ENCODE measurements around the gene TRAP1. TPM values are rescaled to one million over a fixed set of nuclear protein-coding genes. Genes with fewer than 3 reads are reported as not detected.

TRAP1 gene
- total RNA-seq, 1 experiment from 2014 or later: 173 TPM

DNA sequence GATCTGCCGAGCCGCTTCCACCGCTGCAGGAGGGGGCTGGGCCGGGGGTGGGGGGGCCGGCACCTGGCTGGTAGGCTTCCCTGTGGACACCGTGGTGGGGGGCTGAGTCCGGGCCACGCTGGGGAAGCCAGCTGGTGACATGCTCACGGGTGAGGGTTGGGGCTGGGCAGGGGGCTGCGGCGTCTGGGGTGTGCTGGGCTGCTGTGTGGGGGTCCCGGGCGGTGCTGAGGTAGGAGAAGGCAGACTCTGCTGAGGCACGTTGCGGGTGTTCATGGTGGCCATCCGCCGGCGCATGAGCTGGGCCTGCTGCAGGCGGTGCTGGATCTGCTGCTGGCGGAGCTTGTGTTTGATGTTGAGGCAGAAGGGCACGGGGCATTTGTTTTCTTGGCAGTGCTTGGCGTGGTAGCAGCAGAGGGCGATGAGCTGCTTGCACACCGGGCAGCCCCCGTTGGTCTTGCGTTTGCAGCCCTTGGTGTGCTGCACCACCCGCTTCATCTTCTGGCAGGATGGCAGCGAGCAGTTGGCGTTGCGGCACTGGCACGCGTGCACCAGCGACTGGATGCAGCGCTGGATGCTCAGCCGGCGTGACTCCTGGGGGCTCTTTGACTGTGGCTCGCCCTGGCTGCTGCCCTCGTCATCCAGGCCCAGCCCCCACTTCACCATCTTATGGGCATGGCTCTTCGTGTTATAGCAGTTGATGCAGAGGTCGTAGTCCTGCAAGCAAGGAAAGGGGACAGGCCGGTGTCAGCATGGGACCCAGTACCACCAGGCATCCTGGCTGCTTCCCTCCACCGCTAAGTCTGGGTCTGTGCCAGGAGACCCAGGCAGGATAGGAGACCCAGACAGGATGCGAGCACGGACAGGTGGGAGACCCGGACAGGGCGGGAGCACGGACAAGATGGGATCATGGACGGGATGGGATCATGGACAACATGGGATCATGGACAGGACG is 12.1 kb upstream of the TRAP1 start:
- no peaks in the 10 kb centered on the region for H3K4me1 Mint-ChIP-seq (ENCODE audit: low read depth, unreplicated experiment)
- BruUV-seq (replicated peaks): no TSS peak
- H3K27ac Mint-ChIP-seq (ENCODE audit: unreplicated experiment): no peak overlapping the region
- ChIA-PET CTCF (no interaction called here), POLR2A (no interaction called here)
- no peaks in the 10 kb centered on the region for H3K9me3 ChIP-seq
- H3K4me3 ChIP-seq (ENCODE audit: low read depth, low read length): no peak overlapping the region
- DNase-seq: no peak
- H3K9me3 Mint-ChIP-seq (ENCODE audit: unreplicated experiment): no peaks in the 10 kb centered on the region
- no peaks in the 10 kb centered on the region for H3K4me1 ChIP-seq
- H3K36me3 Mint-ChIP-seq (ENCODE audit: insufficient read depth, unreplicated experiment): peaks cover 71% of the 10 kb centered on the region
- H3K27me3 ChIP-seq (replicated peaks; ENCODE audit: control insufficient read depth, insufficient read depth, low read length): no peaks in the 10 kb centered on the region
- no peaks in the 10 kb centered on the region for H3K27me3 Mint-ChIP-seq (ENCODE audit: insufficient read depth, unreplicated experiment)
- no peak overlapping the region for H3K4me3 Mint-ChIP-seq (ENCODE audit: unreplicated experiment)
- H3K36me3 ChIP-seq (ENCODE audit: control insufficient read depth, insufficient read depth, low read length): peaks cover 3% of the 10 kb centered on the region; the same call in 1 of the 2 replicates
- intact Hi-C loops (cut with micrococcal nuclease; ENCODE audit: unreplicated experiment): no loop called here
- no peak for TF ChIP-seq CTCF (IDR thresholded peaks at IDR 0.05; ENCODE audit: insufficient read depth in 1 of 2, low read depth in 1 of 2, low read length in 1 of 2, severe bottlenecking in 1 of 2, unreplicated experiment in 1 of 2)

- no peaks in the 10 kb centered on the region for H3K9me3 Mint-ChIP-seq (ENCODE audit: unreplicated experiment)
- H3K4me3 Mint-ChIP-seq (ENCODE audit: unreplicated experiment): no peak overlapping the region
- H3K27me3 Mint-ChIP-seq (ENCODE audit: insufficient read depth, unreplicated experiment): no peaks in the 10 kb centered on the region
- no peak for TF ChIP-seq CTCF (IDR thresholded peaks at IDR 0.05; ENCODE audit: insufficient read depth in 1 of 2, low read depth in 1 of 2, low read length in 1 of 2, severe bottlenecking in 1 of 2, unreplicated experiment in 1 of 2)
- no peak overlapping the region for H3K27ac Mint-ChIP-seq (ENCODE audit: unreplicated experiment)
- no peaks in the 10 kb centered on the region for H3K4me1 Mint-ChIP-seq (ENCODE audit: low read depth, unreplicated experiment)
- H3K36me3 ChIP-seq (ENCODE audit: control insufficient read depth, insufficient read depth, low read length): no peaks in the 10 kb centered on the region; the same call in 1 of the 2 replicates
- no peaks in the 10 kb centered on the region for H3K4me1 ChIP-seq
- no peaks in the 10 kb centered on the region for H3K27me3 ChIP-seq (replicated peaks; ENCODE audit: control insufficient read depth, insufficient read depth, low read length)
- H3K9me3 ChIP-seq: no peaks in the 10 kb centered on the region
- no TSS peak for BruUV-seq (replicated peaks)
- no peak for DNase-seq
- ChIA-PET POLR2A (no interaction called here), CTCF (no interaction called here)
- H3K4me3 ChIP-seq (ENCODE audit: low read depth, low read length): no peak overlapping the region
- intact Hi-C loops (cut with micrococcal nuclease; ENCODE audit: unreplicated experiment): no loop called here
- peaks cover 65% of the 10 kb centered on the region for H3K36me3 Mint-ChIP-seq (ENCODE audit: insufficient read depth, unreplicated experiment)
Observed at GRCh38 chr16:3728424-3729160, 11.3 kb upstream of the TRAP1 start.

GRCh38 chr16:3727806-3728381 is 10.6 kb upstream of the TRAP1 start:
- DNase-seq: no peak
- no peaks in the 10 kb centered on the region for H3K4me1 Mint-ChIP-seq (ENCODE audit: low read depth, unreplicated experiment)
- no peaks in the 10 kb centered on the region for H3K27me3 ChIP-seq (replicated peaks; ENCODE audit: control insufficient read depth, insufficient read depth, low read length)
- no peak overlapping the region for H3K4me3 ChIP-seq (ENCODE audit: low read depth, low read length)
- no peaks in the 10 kb centered on the region for H3K9me3 Mint-ChIP-seq (ENCODE audit: unreplicated experiment)
- peaks cover 60% of the 10 kb centered on the region for H3K36me3 Mint-ChIP-seq (ENCODE audit: insufficient read depth, unreplicated experiment)
- H3K4me1 ChIP-seq: no peaks in the 10 kb centered on the region
- no peaks in the 10 kb centered on the region for H3K27me3 Mint-ChIP-seq (ENCODE audit: insufficient read depth, unreplicated experiment)
- intact Hi-C loops (cut with micrococcal nuclease; ENCODE audit: unreplicated experiment): no loop called here
- no peaks in the 10 kb centered on the region; the same call in 1 of the 2 replicates for H3K36me3 ChIP-seq (ENCODE audit: control insufficient read depth, insufficient read depth, low read length)
- no peaks in the 10 kb centered on the region for H3K9me3 ChIP-seq
- CTCF ChIA-PET: no interaction called here
- no peak overlapping the region for H3K27ac Mint-ChIP-seq (ENCODE audit: unreplicated experiment)
- TF ChIP-seq CTCF (IDR thresholded peaks at IDR 0.05; ENCODE audit: insufficient read depth in 1 of 2, low read depth in 1 of 2, low read length in 1 of 2, severe bottlenecking in 1 of 2, unreplicated experiment in 1 of 2): no peak
- BruUV-seq (replicated peaks): no TSS peak
- POLR2A ChIA-PET: no interaction called here
- no peak overlapping the region for H3K4me3 Mint-ChIP-seq (ENCODE audit: unreplicated experiment)
